HL-60/S4 treated with phorbol 12-myristate 13-acetate at 8.2 ng/mL for 4 days and 3 days (cell line): Measurements from ENCODE around the gene LETMD1.
"Not testable (repeated sequence)": the region's sequence is repeated elsewhere in the genome, so short reads cannot be mapped to it uniquely, and the experiment has no call there.

Experiments
- in situ Hi-C: fragments of 300-500 bp; cut with MboI; formaldehyde crosslinking; loops from 2 replicates; pipeline ENCODE4 v1.15.0; 2022; ENCODE audit warnings: low sequenced_read_pairs

LETMD1 gene

GRCh38 chr12:51076236-51076930 lies 28.3 kb downstream of the LETMD1 start:
- in situ Hi-C loops, result no loop called here

- in situ Hi-C loops, result no loop called here
Measured at GRCh38 chr12:51077930-51078329, 29.8 kb downstream of the LETMD1 start.

- in situ Hi-C loops, result not testable (repeated sequence)
Measured at GRCh38 chr12:51078346-51078745, 30.2 kb downstream of the LETMD1 start.

- in situ Hi-C loops, result not testable (repeated sequence)
Measured at GRCh38 chr12:51078866-51079265, 30.7 kb downstream of the LETMD1 start.

- in situ Hi-C loops, result no loop called here
Measured at GRCh38 chr12:51080136-51080535, 32.0 kb downstream of the LETMD1 start.

- in situ Hi-C loops, result no loop called here
Measured at GRCh38 chr12:51081421-51081820, 33.3 kb downstream of the LETMD1 start.

GRCh38 chr12:51082561-51083125 lies 34.5 kb downstream of the LETMD1 start:
- in situ Hi-C loops, result no loop called here

GRCh38 chr12:51083126-51083833 lies 35.2 kb downstream of the LETMD1 start, which contains the start of gene CSRNP2:
TSS of gene CSRNP2 (minus strand) at chr12:51083596. CDS start at chr12:51076561, 7,035 bp downstream.
- in situ Hi-C loops, result no loop called here

- in situ Hi-C loops, result no loop called here
Measured at GRCh38 chr12:51085757-51086156, 37.6 kb downstream of the LETMD1 start.

GRCh38 chr12:51086933-51087332 lies 38.8 kb downstream of the LETMD1 start:
- in situ Hi-C loops, result no loop called here

GRCh38 chr12:51087818-51088217 lies 39.7 kb downstream of the LETMD1 start:
- in situ Hi-C loops, result no loop called here

GRCh38 chr12:51090705-51091229 lies 42.6 kb downstream of the LETMD1 start:
- in situ Hi-C loops, result no loop called here

GRCh38 chr12:51098611-51099010 lies 50.5 kb downstream of the LETMD1 start:
- in situ Hi-C loops, result no loop called here

GRCh38 chr12:51103977-51104376 lies 55.9 kb downstream of the LETMD1 start:
- in situ Hi-C loops, result no loop called here

GRCh38 chr12:51108136-51108535 lies 60.0 kb downstream of the LETMD1 start:
- in situ Hi-C loops, result no loop called here
